HG03442 (cell line): ENCODE data around the gene PNKD.
"Not testable (repeated sequence)": the region's sequence is repeated elsewhere in the genome, so short reads cannot be mapped to it uniquely, and the experiment has no call there.

Experiments used
- ATAC-seq: cut with Tn5 transposase; IDR thresholded peaks from one replicate; pipeline ENCODE4 v1.9.1; 2021; ENCODE audit warnings: mild to moderate bottlenecking, moderate library complexity; ENCODE audit not compliant: unreplicated experiment

PNKD gene

GRCh38 chr2:218291318-218292047, 21.2 kb downstream of the PNKD start:
- ATAC-seq = no peak

- peak; percentile 63 for ATAC-seq
Measured at GRCh38 chr2:218292048-218293014, 22.0 kb downstream of the PNKD start, which contains the start of gene TMBIM1. Gene TMBIM1 (minus strand): TSS chr2:218292503. CDS start chr2:218282141, 10,362 bp downstream.

GRCh38 chr2:218293715-218294429, 23.6 kb downstream of the PNKD start:
- ATAC-seq = no peak

GRCh38 chr2:218294430-218295022, 24.2 kb downstream of the PNKD start:
- no peak for ATAC-seq

- ATAC-seq = no peak
Measured at GRCh38 chr2:218295029-218295428, 24.7 kb downstream of the PNKD start.

GRCh38 chr2:218296200-218296599, 25.9 kb downstream of the PNKD start:
- no peak for ATAC-seq

GRCh38 chr2:218296847-218297246, 26.5 kb downstream of the PNKD start:
- ATAC-seq = no peak

GRCh38 chr2:218298314-218298875, 28.1 kb downstream of the PNKD start:
- ATAC-seq = no peak

GRCh38 chr2:218300141-218300540, 29.8 kb downstream of the PNKD start:
- no peak for ATAC-seq

- ATAC-seq = peak; percentile 67
Measured at GRCh38 chr2:218301176-218301819, 31.0 kb downstream of the PNKD start.

- ATAC-seq = no peak
Measured at GRCh38 chr2:218305383-218305782, 35.1 kb downstream of the PNKD start.

GRCh38 chr2:218306184-218306920, 36.0 kb downstream of the PNKD start:
- no peak for ATAC-seq

GRCh38 chr2:218307415-218308090, 37.2 kb downstream of the PNKD start:
- no peak for ATAC-seq

GRCh38 chr2:218310853-218311540, 40.7 kb downstream of the PNKD start:
- ATAC-seq = no peak

GRCh38 chr2:218311541-218312266, 41.4 kb downstream of the PNKD start:
- ATAC-seq = not testable (repeated sequence)

GRCh38 chr2:218312267-218312756, 42.0 kb downstream of the PNKD start:
- no peak for ATAC-seq

GRCh38 chr2:218313356-218313755, 43.0 kb downstream of the PNKD start:
- ATAC-seq = no peak
